ENCODE measurements around the gene ZSCAN12. TPM values are rescaled to one million over a fixed set of nuclear protein-coding genes. Genes with fewer than 3 reads are reported as not detected.

Gene ZSCAN12
- total and polyA plus RNA-seq, 10 of the 15 experiments (the other 5 are each of a cell fraction or from before 2014, with no cell fraction given), result 1.2 to 12.2 (median 7.4) TPM

DNA sequence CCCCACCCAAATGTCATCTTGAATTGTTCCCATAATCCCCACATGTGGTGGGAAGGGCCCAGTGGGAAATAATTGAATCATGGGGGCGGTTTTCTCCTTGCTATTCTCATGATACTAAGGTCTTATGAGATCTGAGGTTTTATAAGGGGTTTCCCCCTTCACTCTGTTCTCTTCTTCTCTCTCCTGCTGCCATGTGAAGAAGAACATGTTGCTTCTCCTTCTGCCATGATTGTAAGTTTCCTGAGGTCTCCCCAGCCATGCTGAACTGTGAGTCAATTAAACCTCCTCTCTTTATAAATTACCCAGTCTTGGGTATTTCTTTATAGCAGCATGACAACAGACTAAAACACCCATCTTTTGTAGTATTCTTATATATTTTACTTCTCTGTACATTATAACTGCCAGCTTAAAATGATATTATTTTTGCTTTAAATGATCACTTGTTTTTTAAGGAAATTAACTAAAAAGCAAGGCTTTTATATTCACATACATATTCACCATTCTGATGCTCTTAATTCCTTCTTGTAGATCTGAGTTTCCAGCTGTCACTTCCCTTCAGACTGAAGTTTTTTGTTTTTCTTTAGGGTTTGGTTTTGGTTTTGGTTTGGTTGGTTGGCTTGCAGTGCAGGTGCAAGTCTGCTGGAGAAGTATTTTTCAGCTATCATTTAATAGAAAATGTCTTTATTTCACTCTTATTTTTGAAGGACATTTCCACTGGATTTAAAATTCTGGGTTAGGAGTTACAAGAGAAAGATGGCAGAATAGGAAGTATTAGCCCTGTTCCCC, 59.0 kb downstream of the ZSCAN12 start:
- H3K79me2 ChIP-seq (ENCODE audit: control insufficient read depth, insufficient read depth, low read length), result no peaks in the 10 kb centered on the region
- DNase-seq (ENCODE audit: low read depth, low spot score) (no peak), ATAC-seq (no peak), FAIRE-seq (no peak)
- H3K9ac ChIP-seq (ENCODE audit: control insufficient read depth, insufficient read depth, low read length), result no peak overlapping the region
- H2AFZ ChIP-seq (ENCODE audit: control insufficient read depth, low read depth, low read length), result no peak overlapping the region
- WGBS (ENCODE audit: insufficient coverage, insufficient replicate concordance, low lambda C conversion rate, missing lambda C conversion rate), result 0% methylated on average over 1 of the region's 1 CpG
- RAD21 ChIA-PET (ENCODE audit: unreplicated experiment), result no interaction called here
- no peak overlapping the region for H3K4me2 ChIP-seq (ENCODE audit: control insufficient read depth, insufficient read depth)
- no peaks in the 10 kb centered on the region for H3K27me3 ChIP-seq (replicated peaks in 1 of 2; ENCODE audit: control insufficient read depth in 2 of 2, insufficient read depth in 2 of 2, low read length in 1 of 2)
- POLR2A ChIA-PET, result interaction anchor here (0.6 kb wide), 1 partner anchor 261 kb away, joined by 6 read pairs; no protein-coding TSS in a partner anchor
- peaks cover 12% of the 10 kb centered on the region; the same call in 2 of the 3 replicates for H3K9me3 ChIP-seq (replicated peaks; ENCODE audit: control insufficient read depth, insufficient read depth, low read length)
- no peaks in the 10 kb centered on the region for H3K36me3 ChIP-seq (ENCODE audit: control insufficient read depth in 2 of 2, insufficient read depth in 2 of 2, low read length in 1 of 2)
- no TSS peak for BruUV-seq (replicated peaks)
- H4K20me1 ChIP-seq (ENCODE audit: control insufficient read depth, insufficient read depth), result no peaks in the 10 kb centered on the region
- CTCF ChIA-PET, result interaction anchor here (0.7 to 1.8 kb wide), 3 partner anchors 15 to 224 kb away, joined by 3 to 6 read pairs (median 4); no protein-coding TSS in a partner anchor
- intact Hi-C loops (cut with micrococcal nuclease; ENCODE audit: unreplicated experiment) (no loop called here), in situ Hi-C loops (cut with MboI) (loop anchor here (25.0 kb wide), 1 partner anchor 1678 kb away; the partner anchor contains the start of gene ZNF322)
- peaks cover 8% of the 10 kb centered on the region; the same call in 1 of the 2 replicates for H3K4me1 ChIP-seq (ENCODE audit: control insufficient read depth, insufficient read depth, low read length)
- H3K4me3 ChIP-seq, result no peak overlapping the region
- no peak overlapping the region for H3K27ac ChIP-seq (ENCODE audit: control insufficient read depth, insufficient read depth)
- SMC1A ChIA-PET (ENCODE audit: uncharacterized antibody, unreplicated experiment), result interaction anchor here (1.0 kb wide), 1 partner anchor 241 kb away, joined by 3 read pairs; no protein-coding TSS in a partner anchor
- TF ChIP-seq SMARCA5 (IDR thresholded peaks at IDR 0.05) (no peak), JUNB (IDR thresholded peaks at IDR 0.05) (no peak), CBX5 (IDR thresholded peaks at IDR 0.05; ENCODE audit: low read depth) (peak; percentile 84; the same call in 1 of the 2 replicates), NFYA (IDR thresholded peaks at IDR 0.05; ENCODE audit: borderline replicate concordance, low read depth, low read length) (no peak), POLR2AphosphoS5 (IDR thresholded peaks at IDR 0.05; ENCODE audit: low read length) (no peak), BCL11A (IDR thresholded peaks at IDR 0.05; ENCODE audit: low read depth, low read length) (no peak), PAX8 (IDR thresholded peaks at IDR 0.05) (no peak), YY1 (IDR thresholded peaks at IDR 0.05; ENCODE audit: low read depth, low read length) (0 out of 2 replicates have a peak, but pooled peaks have one; percentile 12), SMAD5 (IDR thresholded peaks at IDR 0.05; ENCODE audit: low read depth) (no peak)
- TF ChIP-seq, protein P1, sequence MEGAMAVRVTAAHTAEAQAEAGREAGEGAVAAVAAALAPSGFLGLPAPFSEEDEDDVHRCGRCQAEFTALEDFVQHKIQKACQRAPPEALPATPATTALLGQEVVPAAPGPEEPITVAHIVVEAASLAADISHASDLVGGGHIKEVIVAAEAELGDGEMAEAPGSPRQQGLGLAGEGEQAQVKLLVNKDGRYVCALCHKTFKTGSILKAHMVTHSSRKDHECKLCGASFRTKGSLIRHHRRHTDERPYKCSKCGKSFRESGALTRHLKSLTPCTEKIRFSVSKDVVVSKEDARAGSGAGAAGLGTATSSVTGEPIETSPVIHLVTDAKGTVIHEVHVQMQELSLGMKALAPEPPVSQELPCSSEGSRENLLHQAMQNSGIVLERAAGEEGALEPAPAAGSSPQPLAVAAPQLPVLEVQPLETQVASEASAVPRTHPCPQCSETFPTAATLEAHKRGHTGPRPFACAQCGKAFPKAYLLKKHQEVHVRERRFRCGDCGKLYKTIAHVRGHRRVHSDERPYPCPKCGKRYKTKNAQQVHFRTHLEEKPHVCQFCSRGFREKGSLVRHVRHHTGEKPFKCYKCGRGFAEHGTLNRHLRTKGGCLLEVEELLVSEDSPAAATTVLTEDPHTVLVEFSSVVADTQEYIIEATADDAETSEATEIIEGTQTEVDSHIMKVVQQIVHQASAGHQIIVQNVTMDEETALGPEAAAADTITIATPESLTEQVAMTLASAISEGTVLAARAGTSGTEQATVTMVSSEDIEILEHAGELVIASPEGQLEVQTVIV (IDR thresholded peaks at IDR 0.05; ENCODE audit: borderline replicate concordance, partially characterized antibody), result no peak
- TF ChIP-seq, protein P2, sequence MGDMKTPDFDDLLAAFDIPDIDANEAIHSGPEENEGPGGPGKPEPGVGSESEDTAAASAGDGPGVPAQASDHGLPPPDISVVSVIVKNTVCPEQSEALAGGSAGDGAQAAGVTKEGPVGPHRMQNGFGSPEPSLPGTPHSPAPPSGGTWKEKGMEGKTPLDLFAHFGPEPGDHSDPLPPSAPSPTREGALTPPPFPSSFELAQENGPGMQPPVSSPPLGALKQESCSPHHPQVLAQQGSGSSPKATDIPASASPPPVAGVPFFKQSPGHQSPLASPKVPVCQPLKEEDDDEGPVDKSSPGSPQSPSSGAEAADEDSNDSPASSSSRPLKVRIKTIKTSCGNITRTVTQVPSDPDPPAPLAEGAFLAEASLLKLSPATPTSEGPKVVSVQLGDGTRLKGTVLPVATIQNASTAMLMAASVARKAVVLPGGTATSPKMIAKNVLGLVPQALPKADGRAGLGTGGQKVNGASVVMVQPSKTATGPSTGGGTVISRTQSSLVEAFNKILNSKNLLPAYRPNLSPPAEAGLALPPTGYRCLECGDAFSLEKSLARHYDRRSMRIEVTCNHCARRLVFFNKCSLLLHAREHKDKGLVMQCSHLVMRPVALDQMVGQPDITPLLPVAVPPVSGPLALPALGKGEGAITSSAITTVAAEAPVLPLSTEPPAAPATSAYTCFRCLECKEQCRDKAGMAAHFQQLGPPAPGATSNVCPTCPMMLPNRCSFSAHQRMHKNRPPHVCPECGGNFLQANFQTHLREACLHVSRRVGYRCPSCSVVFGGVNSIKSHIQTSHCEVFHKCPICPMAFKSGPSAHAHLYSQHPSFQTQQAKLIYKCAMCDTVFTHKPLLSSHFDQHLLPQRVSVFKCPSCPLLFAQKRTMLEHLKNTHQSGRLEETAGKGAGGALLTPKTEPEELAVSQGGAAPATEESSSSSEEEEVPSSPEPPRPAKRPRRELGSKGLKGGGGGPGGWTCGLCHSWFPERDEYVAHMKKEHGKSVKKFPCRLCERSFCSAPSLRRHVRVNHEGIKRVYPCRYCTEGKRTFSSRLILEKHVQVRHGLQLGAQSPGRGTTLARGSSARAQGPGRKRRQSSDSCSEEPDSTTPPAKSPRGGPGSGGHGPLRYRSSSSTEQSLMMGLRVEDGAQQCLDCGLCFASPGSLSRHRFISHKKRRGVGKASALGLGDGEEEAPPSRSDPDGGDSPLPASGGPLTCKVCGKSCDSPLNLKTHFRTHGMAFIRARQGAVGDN (IDR thresholded peaks at IDR 0.05), result no peak
- TF ChIP-seq, protein P3, sequence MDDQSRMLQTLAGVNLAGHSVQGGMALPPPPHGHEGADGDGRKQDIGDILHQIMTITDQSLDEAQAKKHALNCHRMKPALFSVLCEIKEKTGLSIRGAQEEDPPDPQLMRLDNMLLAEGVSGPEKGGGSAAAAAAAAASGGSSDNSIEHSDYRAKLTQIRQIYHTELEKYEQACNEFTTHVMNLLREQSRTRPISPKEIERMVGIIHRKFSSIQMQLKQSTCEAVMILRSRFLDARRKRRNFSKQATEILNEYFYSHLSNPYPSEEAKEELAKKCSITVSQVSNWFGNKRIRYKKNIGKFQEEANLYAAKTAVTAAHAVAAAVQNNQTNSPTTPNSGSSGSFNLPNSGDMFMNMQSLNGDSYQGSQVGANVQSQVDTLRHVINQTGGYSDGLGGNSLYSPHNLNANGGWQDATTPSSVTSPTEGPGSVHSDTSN (IDR thresholded peaks at IDR 0.05; ENCODE audit: insufficient replicate concordance, low read depth, low read length), result no peak
- TF ChIP-seq, protein P4, sequence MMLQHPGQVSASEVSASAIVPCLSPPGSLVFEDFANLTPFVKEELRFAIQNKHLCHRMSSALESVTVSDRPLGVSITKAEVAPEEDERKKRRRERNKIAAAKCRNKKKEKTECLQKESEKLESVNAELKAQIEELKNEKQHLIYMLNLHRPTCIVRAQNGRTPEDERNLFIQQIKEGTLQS (IDR thresholded peaks at IDR 0.05; ENCODE audit: borderline replicate concordance, extremely low read depth, low read depth, low read length), result no peak
- TF ChIP-seq, protein P5, sequence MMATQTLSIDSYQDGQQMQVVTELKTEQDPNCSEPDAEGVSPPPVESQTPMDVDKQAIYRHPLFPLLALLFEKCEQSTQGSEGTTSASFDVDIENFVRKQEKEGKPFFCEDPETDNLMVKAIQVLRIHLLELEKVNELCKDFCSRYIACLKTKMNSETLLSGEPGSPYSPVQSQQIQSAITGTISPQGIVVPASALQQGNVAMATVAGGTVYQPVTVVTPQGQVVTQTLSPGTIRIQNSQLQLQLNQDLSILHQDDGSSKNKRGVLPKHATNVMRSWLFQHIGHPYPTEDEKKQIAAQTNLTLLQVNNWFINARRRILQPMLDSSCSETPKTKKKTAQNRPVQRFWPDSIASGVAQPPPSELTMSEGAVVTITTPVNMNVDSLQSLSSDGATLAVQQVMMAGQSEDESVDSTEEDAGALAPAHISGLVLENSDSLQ (IDR thresholded peaks at IDR 0.05), result no peak

All from GM12878 (cell line).